HL-60 (cell line): ENCODE data around the gene CCDC124.

ENCODE experiments used
- DNase-seq, 2 experiments: peaks; one replicate each; pipeline ENCODE4 v3.0.0-alpha.2; 2010 to 2020; ENCODE audit warnings: low read depth in 1 of 2, low spot score in 1 of 2
- H3K27ac ChIP-seq: fragments of 250-450 bp; sonication (Bioruptor Pico); replicated peaks from 2 replicates; pipeline ENCODE4 v1.5.1; 2020; ENCODE audit warnings: mild to moderate bottlenecking, moderate library complexity
- H3K27me3 ChIP-seq: fragments of 250-450 bp; sonication (Bioruptor Pico); 2 replicates; pipeline ENCODE4 v1.5.1; 2021; ENCODE audit warnings: mild to moderate bottlenecking, moderate library complexity; ENCODE audit not compliant: insufficient read depth, poor library complexity, severe bottlenecking
- H3K4me3 ChIP-seq: replicated peaks from 2 replicates; pipeline ENCODE4 v1.5.1; 2011; ENCODE audit warnings: mild to moderate bottlenecking, control low read depth, low read length; ENCODE audit not compliant: insufficient read depth
- GABPA ChIP-seq: IDR thresholded peaks from 2 replicates; pipeline ENCODE4 v1.6.1; 2012; ENCODE audit warnings: low read depth
- POLR2AphosphoS5 ChIP-seq: IDR thresholded peaks from 2 replicates; pipeline ENCODE4 v1.6.1; 2012; ENCODE audit warnings: low read depth
- SPI1 ChIP-seq: IDR thresholded peaks from 2 replicates; pipeline ENCODE4 v1.6.1; 2012; ENCODE audit warnings: low read depth, mild to moderate bottlenecking, borderline replicate concordance
- TF ChIP-seq, protein P1 (sequence below): IDR thresholded peaks from one replicate; pipeline ENCODE4 v1.5.1; 2011; ENCODE audit warnings: low read length, control low read depth, inconsistent platforms; ENCODE audit not compliant: insufficient read depth
- TF ChIP-seq, protein P2 (sequence below): IDR thresholded peaks from 2 replicates; pipeline ENCODE4 v1.6.1; 2012; ENCODE audit warnings: low read depth; ENCODE audit not compliant: insufficient replicate concordance

Gene CCDC124

DNA sequence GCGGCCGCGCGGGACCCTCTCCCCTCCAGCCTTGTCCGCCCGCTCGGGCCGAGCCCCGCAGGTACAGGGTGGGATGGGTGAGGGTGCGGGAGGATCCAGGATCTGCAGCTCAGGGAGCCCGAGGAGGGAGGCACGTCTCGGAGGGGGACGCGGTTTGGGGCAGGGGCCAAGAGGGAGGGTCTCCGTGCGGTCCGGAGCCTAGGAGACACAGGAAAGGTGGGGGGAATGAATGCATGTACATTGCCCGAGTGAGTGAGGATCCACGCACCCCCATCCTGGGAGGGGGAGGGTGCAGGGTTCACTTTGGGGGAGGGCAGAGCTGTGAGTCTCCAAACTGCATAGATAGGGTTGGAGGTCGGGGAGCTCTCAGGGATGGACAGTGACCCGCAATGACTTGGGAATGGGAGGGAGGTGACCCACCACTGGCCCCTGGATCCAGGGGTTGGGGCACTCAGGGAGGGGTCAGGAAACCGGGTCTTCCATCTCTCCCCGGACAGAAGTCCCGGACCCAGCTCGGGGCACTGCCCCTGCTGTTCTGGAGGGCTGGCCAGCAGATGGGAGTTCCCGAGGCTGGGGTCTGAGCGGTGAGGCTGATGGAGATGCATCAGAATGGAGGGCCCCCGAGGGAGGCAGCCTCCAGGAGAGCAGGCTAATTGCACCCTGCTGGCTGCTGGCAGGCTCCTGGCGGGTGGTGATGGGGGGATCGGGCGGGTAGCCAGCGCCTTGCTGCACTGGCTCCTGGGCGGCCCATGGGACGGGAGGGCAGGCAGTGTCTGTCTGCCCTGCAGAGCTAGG lies 34.6 kb downstream of the CCDC124 start:
- TF ChIP-seq POLR2AphosphoS5: no peak
- peaks cover 29% of the 10 kb centered on the region for H3K27me3 ChIP-seq
- H3K27ac ChIP-seq: no peak overlapping the region
- no peak overlapping the region for H3K4me3 ChIP-seq
- DNase-seq: no peak

DNA sequence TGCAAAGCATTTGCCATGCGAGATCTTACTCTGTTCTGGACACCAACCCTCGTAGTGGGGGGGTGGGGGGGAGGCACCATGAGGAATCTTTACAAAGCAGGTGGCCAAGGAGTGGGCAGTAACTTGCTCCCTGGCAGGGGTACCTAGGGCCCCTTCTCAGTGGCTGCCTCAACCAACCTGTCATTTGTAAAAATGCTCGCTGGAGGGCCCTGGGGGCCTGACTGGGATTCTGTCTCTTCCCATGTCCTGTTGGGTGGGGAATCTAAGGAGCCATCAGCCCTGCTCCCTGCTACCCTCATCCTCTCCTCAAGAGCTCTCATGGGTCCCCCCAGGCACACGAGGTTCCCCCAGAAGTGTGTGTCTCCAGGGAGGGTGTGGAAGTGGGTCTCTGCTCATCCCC lies 35.5 kb downstream of the CCDC124 start:
- no peak for DNase-seq
- Histone ChIP-seq H3K4me3 (no peak overlapping the region), H3K27ac (no peak overlapping the region), H3K27me3 (peaks cover 29% of the 10 kb centered on the region)
- TF ChIP-seq POLR2AphosphoS5: no peak
- TF ChIP-seq, protein P1, sequence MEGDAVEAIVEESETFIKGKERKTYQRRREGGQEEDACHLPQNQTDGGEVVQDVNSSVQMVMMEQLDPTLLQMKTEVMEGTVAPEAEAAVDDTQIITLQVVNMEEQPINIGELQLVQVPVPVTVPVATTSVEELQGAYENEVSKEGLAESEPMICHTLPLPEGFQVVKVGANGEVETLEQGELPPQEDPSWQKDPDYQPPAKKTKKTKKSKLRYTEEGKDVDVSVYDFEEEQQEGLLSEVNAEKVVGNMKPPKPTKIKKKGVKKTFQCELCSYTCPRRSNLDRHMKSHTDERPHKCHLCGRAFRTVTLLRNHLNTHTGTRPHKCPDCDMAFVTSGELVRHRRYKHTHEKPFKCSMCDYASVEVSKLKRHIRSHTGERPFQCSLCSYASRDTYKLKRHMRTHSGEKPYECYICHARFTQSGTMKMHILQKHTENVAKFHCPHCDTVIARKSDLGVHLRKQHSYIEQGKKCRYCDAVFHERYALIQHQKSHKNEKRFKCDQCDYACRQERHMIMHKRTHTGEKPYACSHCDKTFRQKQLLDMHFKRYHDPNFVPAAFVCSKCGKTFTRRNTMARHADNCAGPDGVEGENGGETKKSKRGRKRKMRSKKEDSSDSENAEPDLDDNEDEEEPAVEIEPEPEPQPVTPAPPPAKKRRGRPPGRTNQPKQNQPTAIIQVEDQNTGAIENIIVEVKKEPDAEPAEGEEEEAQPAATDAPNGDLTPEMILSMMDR: no peak
- TF ChIP-seq, protein P2, sequence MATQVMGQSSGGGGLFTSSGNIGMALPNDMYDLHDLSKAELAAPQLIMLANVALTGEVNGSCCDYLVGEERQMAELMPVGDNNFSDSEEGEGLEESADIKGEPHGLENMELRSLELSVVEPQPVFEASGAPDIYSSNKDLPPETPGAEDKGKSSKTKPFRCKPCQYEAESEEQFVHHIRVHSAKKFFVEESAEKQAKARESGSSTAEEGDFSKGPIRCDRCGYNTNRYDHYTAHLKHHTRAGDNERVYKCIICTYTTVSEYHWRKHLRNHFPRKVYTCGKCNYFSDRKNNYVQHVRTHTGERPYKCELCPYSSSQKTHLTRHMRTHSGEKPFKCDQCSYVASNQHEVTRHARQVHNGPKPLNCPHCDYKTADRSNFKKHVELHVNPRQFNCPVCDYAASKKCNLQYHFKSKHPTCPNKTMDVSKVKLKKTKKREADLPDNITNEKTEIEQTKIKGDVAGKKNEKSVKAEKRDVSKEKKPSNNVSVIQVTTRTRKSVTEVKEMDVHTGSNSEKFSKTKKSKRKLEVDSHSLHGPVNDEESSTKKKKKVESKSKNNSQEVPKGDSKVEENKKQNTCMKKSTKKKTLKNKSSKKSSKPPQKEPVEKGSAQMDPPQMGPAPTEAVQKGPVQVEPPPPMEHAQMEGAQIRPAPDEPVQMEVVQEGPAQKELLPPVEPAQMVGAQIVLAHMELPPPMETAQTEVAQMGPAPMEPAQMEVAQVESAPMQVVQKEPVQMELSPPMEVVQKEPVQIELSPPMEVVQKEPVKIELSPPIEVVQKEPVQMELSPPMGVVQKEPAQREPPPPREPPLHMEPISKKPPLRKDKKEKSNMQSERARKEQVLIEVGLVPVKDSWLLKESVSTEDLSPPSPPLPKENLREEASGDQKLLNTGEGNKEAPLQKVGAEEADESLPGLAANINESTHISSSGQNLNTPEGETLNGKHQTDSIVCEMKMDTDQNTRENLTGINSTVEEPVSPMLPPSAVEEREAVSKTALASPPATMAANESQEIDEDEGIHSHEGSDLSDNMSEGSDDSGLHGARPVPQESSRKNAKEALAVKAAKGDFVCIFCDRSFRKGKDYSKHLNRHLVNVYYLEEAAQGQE: no peak
- TF ChIP-seq SPI1: no peak
- no peak for TF ChIP-seq GABPA

DNA sequence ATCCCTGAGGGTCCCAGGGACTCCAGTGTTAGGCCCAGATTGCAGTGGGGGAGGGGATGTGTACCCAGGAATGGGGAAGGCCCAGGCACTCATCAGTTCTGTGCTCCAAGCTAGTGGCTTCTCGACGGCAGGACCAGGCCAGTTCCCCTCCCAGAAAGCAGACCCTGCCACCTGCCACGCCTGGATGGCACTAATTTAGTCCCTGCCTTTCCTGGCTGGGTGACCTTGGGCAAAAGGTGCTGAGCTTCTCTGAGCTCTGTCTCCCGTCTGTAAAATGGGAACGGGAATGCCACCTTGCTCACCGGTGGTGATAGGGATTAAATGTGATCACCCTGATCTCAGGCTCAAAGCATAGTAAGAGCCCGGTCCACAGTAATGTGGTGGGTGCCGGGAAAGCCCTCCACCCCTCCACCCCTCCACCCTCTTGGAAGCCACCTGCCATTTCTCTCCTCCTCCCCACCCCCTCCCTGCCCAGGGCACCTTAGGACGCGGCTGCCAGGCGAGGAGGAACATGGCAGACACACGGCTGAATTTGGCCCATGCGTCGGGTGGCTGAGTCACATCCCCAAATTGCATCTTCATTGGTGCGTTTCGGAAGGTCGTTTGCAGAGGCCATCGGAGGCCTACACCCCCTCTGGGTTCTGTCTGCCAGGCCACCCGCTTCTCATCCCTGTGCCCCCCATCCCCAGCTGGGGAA lies 36.4 kb downstream of the CCDC124 start:
- Histone ChIP-seq H3K27me3 (peaks cover 29% of the 10 kb centered on the region), H3K4me3 (no peak overlapping the region), H3K27ac (no peak overlapping the region)
- TF ChIP-seq POLR2AphosphoS5 (no peak), SPI1 (no peak), GABPA (no peak)
- TF ChIP-seq, protein P2: no peak
- TF ChIP-seq, protein P1: no peak
- DNase-seq: no peak

DNA sequence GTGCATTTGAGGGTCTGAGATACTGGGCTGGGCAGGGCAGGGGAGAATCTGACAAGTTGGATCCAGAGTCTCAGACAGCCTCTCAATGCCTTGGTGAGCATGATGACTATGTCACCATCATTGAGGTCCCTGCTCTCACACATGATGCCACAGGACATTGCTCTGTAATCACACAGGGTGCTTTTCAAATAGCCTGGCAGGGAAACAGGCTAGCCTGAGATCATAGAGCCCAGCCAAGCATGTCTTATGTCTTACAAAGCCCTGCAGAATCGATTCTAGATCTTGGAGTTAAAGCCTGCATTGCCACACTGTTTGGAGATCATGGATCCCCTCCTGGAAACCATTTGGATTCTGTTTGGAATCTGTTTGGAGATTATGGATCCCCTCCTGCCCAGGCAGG lies 39.4 kb downstream of the CCDC124 start:
- Histone ChIP-seq H3K4me3 (no peak overlapping the region), H3K27me3 (peaks cover 6% of the 10 kb centered on the region), H3K27ac (no peak overlapping the region)
- TF ChIP-seq GABPA: no peak
- no peak for TF ChIP-seq SPI1
- TF ChIP-seq, protein P2: no peak
- no peak for TF ChIP-seq POLR2AphosphoS5
- TF ChIP-seq, protein P1: no peak
- no peak for DNase-seq
